Small intestine (tissue), 7 donors: ENCODE data around the gene MAML2. TPM values are rescaled to one million over a fixed set of nuclear protein-coding genes. Genes with fewer than 3 reads are reported as not detected.
A peak's percentile ranks its signal among the peaks of the same experiment; 100 is the strongest.

ENCODE experiments used
- DNase-seq, 2 donors: peaks; one replicate each; pipeline versions ENCODE4 v3.0.0 to v3.0.0-alpha.2; 2013
- FAIRE-seq: peaks from 2 replicates; lab custom pipeline; 2012; peaks lifted over from hg19 to GRCh38; lab: Jason Lieb, UNC
- H3K27ac ChIP-seq, 3 donors: one replicate each; pipeline ENCODE4 v1.5.1; 2013; ENCODE audit warnings: low read length in 2 of 3, mild to moderate bottlenecking in 2 of 3, control low read depth in 1 of 3, inconsistent platforms in 1 of 3, low read depth in 1 of 3, moderate library complexity in 1 of 3
- H3K27me3 ChIP-seq, 3 donors: one replicate each; pipeline ENCODE4 v1.6.1; 2013; ENCODE audit warnings: low read length in 3 of 3, inconsistent platforms in 1 of 3; ENCODE audit not compliant: control insufficient read depth in 3 of 3, insufficient read depth in 3 of 3
- H3K36me3 ChIP-seq, 3 donors: one replicate each; pipeline ENCODE4 v1.6.1; 2013; ENCODE audit warnings: low read length in 3 of 3, inconsistent platforms in 1 of 3, low read depth in 1 of 3, mild to moderate bottlenecking in 1 of 3, moderate library complexity in 1 of 3; ENCODE audit not compliant: control insufficient read depth in 3 of 3, insufficient read depth in 2 of 3
- H3K4me1 ChIP-seq, 3 donors: one replicate each; pipeline ENCODE4 v1.6.1; 2013; ENCODE audit warnings: low read length in 2 of 3, inconsistent platforms in 1 of 3, low read depth in 1 of 3, mild to moderate bottlenecking in 1 of 3, moderate library complexity in 1 of 3; ENCODE audit not compliant: control insufficient read depth in 3 of 3, insufficient read depth in 2 of 3
- H3K4me3 ChIP-seq, 3 donors: one replicate each; pipeline ENCODE4 v1.5.1; 2013; ENCODE audit warnings: low read length in 3 of 3, control low read depth in 1 of 3, inconsistent platforms in 1 of 3, low read depth in 1 of 3, mild to moderate bottlenecking in 1 of 3, moderate library complexity in 1 of 3
- H3K9me3 ChIP-seq, 2 donors: one replicate each; pipeline ENCODE4 v1.6.1; 2013; ENCODE audit warnings: low read depth in 1 of 2, low read length in 1 of 2; ENCODE audit not compliant: control insufficient read depth in 2 of 2, insufficient read depth in 1 of 2
- WGBS, 3 donors: extraction: QIAGEN DNeasy Blood & Tissue Kit; methylation state at CpG; one replicate each; pipeline ENCODE4 v1.1.7; 2013; 5-methylcytosine and 5-hydroxymethylcytosine counted together
- polyA plus RNA-seq, 4 donors: library from polyadenylated mRNA; stranded (reverse) in 3 of 4; unstranded in 1 of 4; fragments of 200-250 nt in 3 of 4; fragments of 120-200 nt in 1 of 4; gene quantifications; one replicate each; pipeline versions ENCODE4 v1.2.1 to v1.2.3, GENCODE V29; 2013
- donor health status: healthy with polysubstance abuse.
- donor health status: control.
- donor health status: control.
- donor health status: Bipolar disorder and iron deficiency.
- donor health status: healthy.

MAML2 gene
- polyA plus RNA-seq, 4 donors: 0.45 to 11.6 (median 1.6) TPM

DNA sequence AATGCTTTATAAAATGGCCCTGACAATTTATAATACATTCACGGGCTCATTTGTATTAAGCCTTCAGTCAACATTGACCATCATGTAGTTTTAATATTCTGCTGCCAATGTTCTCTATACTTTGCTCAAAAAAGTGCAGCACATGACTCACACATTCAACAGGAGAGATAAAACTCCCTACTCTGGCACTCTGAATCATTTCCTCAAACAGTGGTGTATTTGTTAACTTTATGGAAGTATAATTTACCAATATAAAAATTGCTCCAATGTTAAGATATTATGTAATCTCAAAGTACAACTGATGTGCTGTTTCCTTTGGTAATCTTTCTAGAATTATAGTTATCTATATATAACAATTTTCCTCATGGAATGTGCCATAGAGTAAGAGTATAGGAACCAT lies 39.9 kb downstream of the MAML2 start:
- no peak overlapping the region for H3K4me3 ChIP-seq
- peaks cover 8 to 25% (median 20%) of the 10 kb centered on the region in 3 donors for H3K4me1 ChIP-seq
- no peaks in the 10 kb centered on the region for H3K27me3 ChIP-seq
- 16 to 37% (median 26%) methylated on average over 1 of the region's 1 CpG for WGBS, 3 donors
- DNase-seq: peak; percentile 66 to 71
- H3K9me3 ChIP-seq: no peaks in the 10 kb centered on the region
- peak overlapping the region in 1 of 3 donors; percentile 42 for H3K27ac ChIP-seq
- peaks cover 0 to 4% (median 0%) of the 10 kb centered on the region in 3 donors for H3K36me3 ChIP-seq
- peak; percentile 79 for FAIRE-seq

DNA sequence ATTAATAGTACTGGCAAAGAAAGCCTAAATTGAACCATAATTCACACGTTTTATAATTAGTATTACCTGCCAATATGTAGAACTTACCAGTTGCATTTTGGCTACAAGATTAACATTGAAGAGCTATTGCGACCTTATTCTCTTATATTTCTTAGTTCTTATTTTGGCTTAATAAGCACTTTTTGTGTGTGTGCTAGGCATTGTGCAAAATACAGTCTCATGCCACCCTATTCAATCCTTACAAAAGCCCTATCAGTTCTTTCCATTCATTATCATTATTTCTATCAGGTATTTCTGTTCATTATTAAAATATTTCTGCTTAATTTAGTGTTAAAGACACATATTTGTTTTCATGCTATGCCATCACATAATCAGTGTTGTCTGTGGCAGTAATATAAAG lies 41.2 kb downstream of the MAML2 start:
- no peak for FAIRE-seq
- no peaks in the 10 kb centered on the region for H3K27me3 ChIP-seq
- DNase-seq: no peak
- peaks cover 0 to 4% (median 0%) of the 10 kb centered on the region in 3 donors for H3K36me3 ChIP-seq
- H3K9me3 ChIP-seq: no peaks in the 10 kb centered on the region
- H3K4me1 ChIP-seq: peaks cover 8 to 20% (median 16%) of the 10 kb centered on the region in 3 donors
- 93 to 99% (median 97%) methylated on average over 2 of the region's 2 CpGs for WGBS, 3 donors
- no peak overlapping the region for H3K4me3 ChIP-seq
- no peak overlapping the region for H3K27ac ChIP-seq

DNA sequence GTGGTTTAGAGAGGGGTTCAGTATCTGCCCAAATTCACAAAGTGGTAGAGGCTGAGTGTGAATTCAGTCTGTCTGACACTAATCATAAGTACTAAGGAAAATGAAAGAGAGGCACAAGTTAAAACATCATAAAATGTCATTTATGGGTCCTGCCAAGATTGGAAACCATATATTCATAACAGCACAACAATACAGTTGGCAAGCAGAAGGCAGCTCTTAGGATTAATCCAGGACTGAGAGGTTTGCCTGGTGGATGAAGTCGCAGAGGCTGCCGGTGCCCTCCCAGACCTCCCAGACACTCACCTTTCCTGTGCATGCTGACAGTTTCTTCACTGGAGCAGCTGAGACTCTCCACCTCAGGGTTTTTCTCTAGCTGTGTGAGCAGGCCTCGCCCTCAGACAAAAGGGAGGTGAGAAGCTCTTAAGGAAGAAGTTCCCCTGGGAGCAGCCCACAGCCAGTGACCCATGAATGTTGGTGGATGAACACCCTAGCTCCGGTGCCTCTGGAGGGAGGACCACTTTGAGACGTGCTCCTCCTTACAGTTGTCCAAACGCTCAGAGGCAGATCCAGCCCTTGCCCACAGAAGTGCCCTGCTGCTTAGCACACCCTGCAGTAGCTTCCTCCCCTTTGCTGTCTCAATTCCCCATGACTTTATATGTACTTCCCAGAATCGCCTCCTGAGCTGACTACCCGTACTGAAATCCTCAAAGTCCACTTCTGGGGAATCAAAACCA lies 43.7 kb downstream of the MAML2 start:
- no peaks in the 10 kb centered on the region for H3K27me3 ChIP-seq
- peaks cover 0 to 4% (median 0%) of the 10 kb centered on the region in 3 donors for H3K36me3 ChIP-seq
- WGBS, 3 donors: 45 to 67% (median 56%) methylated on average over 8 of the region's 8 CpGs
- H3K4me1 ChIP-seq: peaks cover 4 to 15% (median 7%) of the 10 kb centered on the region in 3 donors
- no peak overlapping the region for H3K4me3 ChIP-seq
- DNase-seq (no peak), FAIRE-seq (no peak)
- no peaks in the 10 kb centered on the region for H3K9me3 ChIP-seq
- H3K27ac ChIP-seq: peak overlapping the region in 2 of 3 donors; percentile 2 to 4

DNA sequence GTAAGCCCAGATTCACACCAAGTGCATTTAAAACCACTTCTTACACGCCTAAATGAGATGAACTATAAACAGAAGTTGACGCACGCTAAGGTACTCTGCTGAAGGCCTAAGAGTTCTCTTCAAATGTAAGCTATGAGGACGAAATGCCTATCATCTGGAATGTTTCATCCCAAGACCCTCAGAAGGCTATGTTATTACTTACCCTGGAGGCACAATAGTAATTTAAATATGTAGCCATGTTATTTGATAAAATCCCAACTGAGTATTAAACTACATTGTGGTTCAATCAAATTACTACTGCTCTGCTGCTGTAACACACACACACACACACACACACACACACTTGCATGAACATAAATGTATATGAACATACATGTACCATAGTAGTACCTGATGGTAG lies 47.6 kb downstream of the MAML2 start:
- Histone ChIP-seq H3K27ac (no peak overlapping the region), H3K4me1 (peaks cover 0 to 9% (median 6%) of the 10 kb centered on the region in 3 donors), H3K4me3 (no peak overlapping the region), H3K27me3 (no peaks in the 10 kb centered on the region), H3K36me3 (peaks cover 0 to 4% (median 0%) of the 10 kb centered on the region in 3 donors), H3K9me3 (no peaks in the 10 kb centered on the region)
- FAIRE-seq: no peak
- WGBS, 3 donors: 69 to 82% (median 76%) methylated on average over 4 of the region's 4 CpGs
- DNase-seq: no peak

DNA sequence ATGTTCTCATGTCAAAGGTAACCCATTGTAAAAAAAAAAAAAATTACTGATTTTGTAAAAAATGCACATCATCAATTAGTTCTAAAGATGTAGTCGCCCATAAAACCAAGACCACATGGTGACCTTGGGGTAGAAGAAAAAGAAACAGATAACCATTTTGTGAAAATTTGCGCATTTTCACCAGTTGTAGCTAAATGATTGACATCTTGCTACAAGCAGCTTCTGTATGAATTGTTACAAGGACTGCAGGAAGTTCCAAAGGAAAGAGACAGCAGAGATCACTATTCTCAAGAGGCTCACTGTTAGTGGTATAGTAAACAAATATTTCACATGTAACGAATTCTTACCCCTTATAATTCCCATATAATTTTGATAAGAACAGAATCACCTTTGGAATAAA lies 48.7 kb downstream of the MAML2 start:
- no peaks in the 10 kb centered on the region for H3K9me3 ChIP-seq
- no peak overlapping the region for H3K27ac ChIP-seq
- DNase-seq (no peak), FAIRE-seq (no peak)
- peaks cover 0 to under 1% (median 0%) of the 10 kb centered on the region in 3 donors for H3K36me3 ChIP-seq
- no peaks in the 10 kb centered on the region for H3K27me3 ChIP-seq
- no peak overlapping the region for H3K4me3 ChIP-seq
- H3K4me1 ChIP-seq: peaks cover 0 to 5% (median 3%) of the 10 kb centered on the region in 3 donors
- 62 to 71% (median 70%) methylated on average over 3 of the region's 3 CpGs for WGBS, 3 donors

DNA sequence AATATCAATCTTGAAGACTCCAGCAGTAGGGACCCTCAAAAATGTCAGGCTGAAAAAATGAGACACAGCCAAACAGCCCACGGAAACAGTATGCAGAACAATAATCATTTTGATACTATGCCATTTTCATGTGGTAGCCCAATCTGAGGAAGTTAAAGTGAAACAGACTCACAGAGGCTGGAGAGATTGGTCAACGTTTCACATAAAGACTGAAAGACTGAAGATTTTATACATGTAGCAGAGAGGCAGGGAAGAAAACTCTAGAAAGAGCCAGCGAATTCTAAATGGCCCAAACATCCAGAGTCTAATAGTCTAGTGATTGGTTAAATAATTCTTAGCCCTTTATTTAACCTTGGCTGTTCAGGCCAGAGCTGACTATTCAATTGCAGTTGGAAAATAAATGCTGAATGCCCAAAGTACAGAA lies 49.4 kb downstream of the MAML2 start:
- H3K4me1 ChIP-seq: peaks cover 0 to 5% (median 3%) of the 10 kb centered on the region in 3 donors
- no peaks in the 10 kb centered on the region for H3K36me3 ChIP-seq
- FAIRE-seq (no peak), DNase-seq (no peak)
- no peaks in the 10 kb centered on the region for H3K27me3 ChIP-seq
- no peaks in the 10 kb centered on the region for H3K9me3 ChIP-seq
- no peak overlapping the region for H3K4me3 ChIP-seq
- 19 to 39% (median 31%) methylated on average over 3 of the region's 3 CpGs for WGBS, 3 donors
- H3K27ac ChIP-seq: peak overlapping the region in 2 of 3 donors; percentile 15 to 54

DNA sequence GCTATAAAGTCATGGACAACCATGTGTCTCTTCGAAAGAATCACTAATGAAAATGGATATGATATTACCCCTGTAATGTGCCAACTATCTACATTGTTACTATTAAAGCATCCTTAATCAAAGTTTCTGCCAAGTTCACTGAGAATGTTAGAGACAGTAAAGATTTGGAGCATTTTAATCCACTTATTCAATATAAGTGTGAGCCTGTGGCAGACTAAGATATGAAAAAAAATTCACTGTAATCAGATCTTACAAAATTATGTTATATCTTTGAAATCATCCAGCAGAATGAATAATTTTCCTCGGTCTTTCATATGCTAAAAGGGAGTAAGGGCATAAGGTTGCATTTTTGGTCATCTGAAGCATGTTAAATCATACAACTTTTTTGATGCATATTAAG lies 49.9 kb downstream of the MAML2 start:
- H3K27me3 ChIP-seq: no peaks in the 10 kb centered on the region
- H3K36me3 ChIP-seq: no peaks in the 10 kb centered on the region
- H3K27ac ChIP-seq: no peak overlapping the region
- DNase-seq (no peak), FAIRE-seq (no peak)
- H3K4me1 ChIP-seq: peaks cover 0 to 5% (median 3%) of the 10 kb centered on the region in 3 donors
- 55 to 72% (median 72%) methylated on average over 2 of the region's 2 CpGs for WGBS, 3 donors
- H3K4me3 ChIP-seq: no peak overlapping the region
- no peaks in the 10 kb centered on the region for H3K9me3 ChIP-seq

DNA sequence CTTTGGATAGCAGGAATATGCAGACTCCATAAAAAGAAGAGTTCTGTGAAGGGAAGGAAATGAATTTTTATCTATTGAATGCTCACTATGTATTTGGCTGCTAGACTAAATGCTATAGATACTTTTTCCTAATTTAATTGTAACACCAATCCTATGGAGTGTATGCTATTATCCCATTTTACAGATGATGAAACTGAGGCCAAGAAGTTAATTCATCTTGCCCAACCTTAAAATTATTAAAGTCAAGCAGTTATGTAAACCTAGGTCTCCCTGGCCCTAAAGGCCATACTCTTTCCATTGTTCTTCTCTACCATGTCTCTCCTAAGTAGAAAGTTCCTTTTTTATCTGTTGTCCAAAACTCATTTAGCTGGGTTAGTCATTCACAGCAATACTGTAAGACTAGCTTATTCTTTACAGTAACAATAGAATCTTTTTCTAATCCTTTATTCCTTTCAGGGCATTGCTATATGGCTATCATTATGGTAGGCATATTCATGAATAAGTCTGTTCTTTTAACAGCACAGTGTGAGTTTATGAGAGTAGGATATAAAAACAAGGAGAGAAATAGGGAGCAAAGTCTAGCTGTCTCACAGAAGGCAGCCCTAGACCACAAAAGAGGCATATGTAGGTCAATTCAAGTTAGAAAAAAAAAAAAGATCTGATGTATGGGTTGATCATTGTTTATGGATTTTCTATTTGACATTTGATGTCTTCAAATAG lies 50.5 kb downstream of the MAML2 start:
- FAIRE-seq (no peak), DNase-seq (peak in 1 of 2 donors; percentile 57)
- Histone ChIP-seq H3K9me3 (no peaks in the 10 kb centered on the region), H3K27me3 (no peaks in the 10 kb centered on the region), H3K27ac (no peak overlapping the region), H3K4me3 (no peak overlapping the region), H3K4me1 (peaks cover 0 to 5% (median 3%) of the 10 kb centered on the region in 3 donors), H3K36me3 (no peaks in the 10 kb centered on the region)
